HEK293 (cell line): ENCODE data around the gene GPLD1.
A peak's percentile ranks its signal among the peaks of the same experiment; 100 is the strongest.

Experiments
- CTCF ChIA-PET: fragments of 350-600 bp; formaldehyde crosslinking; extraction: SDS; loops from one replicate; lab custom pipeline; 2021; ENCODE audit warnings: antibody characterized with exemption; lab: Yijun Ruan, JAX
- POLR2A ChIA-PET: fragments of 300-600 bp; formaldehyde crosslinking; extraction: SDS; loops from one replicate; lab custom pipeline; 2020; ENCODE audit warnings: antibody characterized with exemption, inconsistent platforms; lab: Yijun Ruan, JAX
- H3K27ac ChIP-seq: fragments of 200-500 bp; sonication (Bioruptor generic); 2 replicates; pipeline ENCODE4 v1.5.1; 2014; ENCODE audit warnings: low read depth, low read length, control low read depth, inconsistent platforms; ENCODE audit errors: extremely low read depth
- H3K36me3 ChIP-seq, 2 experiments: fragments of 200-500 bp in 1 of 2; sonication (Bioruptor generic) in 1 of 2; 1 replicate in 1 of 2; 2 replicates in 1 of 2; pipeline ENCODE4 v1.5.1; 2014 to 2017; ENCODE audit warnings: inconsistent platforms in 2 of 2, low read length in 2 of 2; ENCODE audit not compliant: control insufficient read depth in 2 of 2, insufficient read depth in 1 of 2
- H3K4me1 ChIP-seq: fragments of 200-500 bp; sonication (Bioruptor generic); 2 replicates; pipeline ENCODE4 v1.5.1; 2014; ENCODE audit warnings: mild to moderate bottlenecking, low read length, inconsistent platforms; ENCODE audit not compliant: control insufficient read depth, insufficient read depth
- H3K4me3 ChIP-seq: 2 replicates; pipeline ENCODE4 v1.5.1; 2011; ENCODE audit warnings: low read depth, mild to moderate bottlenecking, control low read depth, low read length, moderate library complexity
- H3K9me3 ChIP-seq: fragments of 200-500 bp; sonication (Bioruptor generic); 2 replicates; pipeline ENCODE4 v1.5.1; 2014; ENCODE audit warnings: low read depth, low read length, inconsistent platforms; ENCODE audit not compliant: control insufficient read depth, insufficient read depth
- HOXC10 ChIP-seq: sonication (generic); formaldehyde crosslinking; IDR thresholded peaks from 2 replicates; pipeline ENCODE4 v1.8.1; 2023; ENCODE audit warnings: mild to moderate bottlenecking, missing genetic modification reagents
- HOXD13 ChIP-seq: sonication (generic); formaldehyde crosslinking; IDR thresholded peaks from 2 replicates; pipeline ENCODE4 v1.8.0; 2022; ENCODE audit warnings: missing genetic modification reagents, borderline replicate concordance
- IKZF3 ChIP-seq: fragments of 450-650 bp; IDR thresholded peaks from 2 replicates; pipeline ENCODE4 v1.5.0; 2018; ENCODE audit warnings: missing biosample characterization, mild to moderate bottlenecking, missing genetic modification characterization, moderate library complexity
- KLF10 ChIP-seq: fragments of 450-650 bp; IDR thresholded peaks from 2 replicates; pipeline ENCODE4 v1.5.1; 2018; ENCODE audit warnings: missing biosample characterization, mild to moderate bottlenecking, missing genetic modification characterization
- KLF17 ChIP-seq: fragments of 450-650 bp; formaldehyde crosslinking; IDR thresholded peaks from 2 replicates; pipeline ENCODE4 v1.5.1; 2016; ENCODE audit warnings: missing biosample characterization, missing genetic modification characterization
- MEIS1 ChIP-seq: sonication (generic); formaldehyde crosslinking; IDR thresholded peaks from 2 replicates; pipeline ENCODE4 v1.8.1; 2022; ENCODE audit warnings: missing genetic modification reagents, mild to moderate bottlenecking, borderline replicate concordance
- RBAK ChIP-seq: fragments of 450-650 bp; formaldehyde crosslinking; IDR thresholded peaks from 2 replicates; pipeline ENCODE4 v1.5.1; 2016; ENCODE audit warnings: missing biosample characterization, missing genetic modification characterization
- SP2 ChIP-seq: fragments of 450-650 bp; formaldehyde crosslinking; IDR thresholded peaks from 2 replicates; pipeline ENCODE4 v1.5.1; 2016; ENCODE audit warnings: missing biosample characterization, missing genetic modification characterization
- ZBTB17 ChIP-seq: fragments of 450-650 bp; formaldehyde crosslinking; IDR thresholded peaks from 2 replicates; pipeline ENCODE4 v1.5.1; 2016; ENCODE audit warnings: missing biosample characterization, missing genetic modification characterization
- ZBTB20 ChIP-seq: fragments of 450-650 bp; formaldehyde crosslinking; IDR thresholded peaks from 2 replicates; pipeline ENCODE4 v1.5.1; 2016; ENCODE audit warnings: missing biosample characterization, missing genetic modification characterization
- ZBTB26 ChIP-seq: fragments of 450-650 bp; formaldehyde crosslinking; optimal IDR thresholded peaks from 2 replicates; pipeline ENCODE3; 2016; ENCODE audit warnings: missing biosample characterization, mild to moderate bottlenecking, missing genetic modification characterization
- ZBTB6 ChIP-seq: fragments of 450-650 bp; formaldehyde crosslinking; IDR thresholded peaks from 2 replicates; pipeline ENCODE4 v1.5.1; 2017; ENCODE audit warnings: missing biosample characterization, missing genetic modification characterization
- ZBTB8A ChIP-seq: fragments of 450-650 bp; formaldehyde crosslinking; IDR thresholded peaks from 2 replicates; pipeline ENCODE4 v1.5.1; 2016; ENCODE audit warnings: missing biosample characterization, missing genetic modification characterization
- ZFP69B ChIP-seq: fragments of 450-650 bp; formaldehyde crosslinking; IDR thresholded peaks from 2 replicates; pipeline ENCODE4 v1.5.1; 2016; ENCODE audit warnings: missing biosample characterization, missing genetic modification characterization
- ZNF112 ChIP-seq: fragments of 450-650 bp; formaldehyde crosslinking; IDR thresholded peaks from 2 replicates; pipeline ENCODE4 v1.5.0; 2017; ENCODE audit warnings: missing biosample characterization, missing genetic modification characterization
- ZNF155 ChIP-seq: fragments of 450-650 bp; formaldehyde crosslinking; IDR thresholded peaks from 2 replicates; pipeline ENCODE4 v1.5.1; 2016; ENCODE audit warnings: missing biosample characterization, missing genetic modification characterization
- ZNF175 ChIP-seq: fragments of 450-650 bp; formaldehyde crosslinking; IDR thresholded peaks from 2 replicates; pipeline ENCODE4 v1.5.1; 2016; ENCODE audit warnings: missing biosample characterization, missing genetic modification characterization
- ZNF202 ChIP-seq: fragments of 450-650 bp; formaldehyde crosslinking; IDR thresholded peaks from 2 replicates; pipeline ENCODE4 v1.5.1; 2016; ENCODE audit warnings: missing biosample characterization, missing genetic modification characterization, borderline replicate concordance
- ZNF280D ChIP-seq: fragments of 450-650 bp; formaldehyde crosslinking; IDR thresholded peaks from 2 replicates; pipeline ENCODE4 v1.5.1; 2016; ENCODE audit warnings: missing biosample characterization, missing genetic modification characterization
- ZNF335 ChIP-seq: fragments of 450-650 bp; formaldehyde crosslinking; conservative IDR thresholded peaks from 2 replicates; pipeline ENCODE4 v1.5.1; 2016; ENCODE audit warnings: missing biosample characterization, missing genetic modification characterization
- ZNF341 ChIP-seq: fragments of 450-650 bp; formaldehyde crosslinking; IDR thresholded peaks from 2 replicates; pipeline ENCODE4; 2016; ENCODE audit warnings: low read depth, missing biosample characterization, missing genetic modification characterization
- ZNF366 ChIP-seq: fragments of 450-650 bp; formaldehyde crosslinking; conservative IDR thresholded peaks from 2 replicates; pipeline ENCODE4 v1.5.1; 2016; ENCODE audit warnings: missing biosample characterization, missing genetic modification characterization
- ZNF394 ChIP-seq: fragments of 450-650 bp; formaldehyde crosslinking; IDR thresholded peaks from 2 replicates; pipeline ENCODE4 v1.5.1; 2016; ENCODE audit warnings: missing biosample characterization, missing genetic modification characterization, mild to moderate bottlenecking, moderate library complexity, borderline replicate concordance
- ZNF501 ChIP-seq: fragments of 450-650 bp; formaldehyde crosslinking; IDR thresholded peaks from 2 replicates; pipeline ENCODE4 v1.5.1; 2016; ENCODE audit warnings: missing biosample characterization, missing genetic modification characterization
- ZNF658 ChIP-seq: fragments of 450-650 bp; formaldehyde crosslinking; IDR thresholded peaks from 2 replicates; pipeline ENCODE4; 2016; ENCODE audit warnings: missing biosample characterization, missing genetic modification characterization
- ZNF660 ChIP-seq: fragments of 450-650 bp; IDR thresholded peaks from 2 replicates; pipeline ENCODE4 v1.5.1; 2018; ENCODE audit warnings: missing biosample characterization, mild to moderate bottlenecking, missing genetic modification characterization
- ZNF701 ChIP-seq: fragments of 450-650 bp; formaldehyde crosslinking; IDR thresholded peaks from 2 replicates; pipeline ENCODE4 v1.5.1; 2016; ENCODE audit warnings: missing biosample characterization, missing genetic modification characterization
- ZNF792 ChIP-seq: fragments of 450-650 bp; formaldehyde crosslinking; IDR thresholded peaks from 2 replicates; pipeline ENCODE4 v1.5.1; 2016; ENCODE audit warnings: missing biosample characterization, missing genetic modification characterization
- ZNF837 ChIP-seq: fragments of 450-650 bp; formaldehyde crosslinking; IDR thresholded peaks from 2 replicates; pipeline ENCODE4 v1.5.1; 2016; ENCODE audit warnings: missing biosample characterization, missing genetic modification characterization
- ZXDB ChIP-seq: fragments of 450-650 bp; formaldehyde crosslinking; IDR thresholded peaks from 2 replicates; pipeline ENCODE4 v1.5.1; 2016; ENCODE audit warnings: missing biosample characterization, missing genetic modification characterization

The GPLD1 gene

GRCh38 chr6:24494821-24495795, 5.7 kb upstream of the GPLD1 start, which contains the start of gene ALDH5A1:
Gene ALDH5A1, plus strand, starts transcription at chr6:24494969. Its CDS starts 28 bp downstream, at chr6:24494997.
- ChIA-PET POLR2A (interaction anchor here (0.5 to 1.9 kb wide), 9 partner anchors 12 to 698 kb away, joined by 3 to 9 read pairs (median 4); partner anchors contain the start of genes ACOT13 and TDP2), CTCF (interaction anchor here (0.6 to 4.2 kb wide), 22 partner anchors 11 to 288 kb away, joined by 3 to 27 read pairs (median 4); no protein-coding TSS in a partner anchor)
- Histone ChIP-seq H3K4me3 (peak within 1 kb of the TSS; percentile 60), H3K27ac (peak within 1 kb of the TSS; percentile 80), H3K9me3 (no peaks in the 10 kb centered on the region), H3K36me3 (peaks cover 0 to 10% of the 10 kb centered on the region in 2 experiments; a peak in 1 of 3 replicates), H3K4me1 (0 out of 2 replicates have a peak, but pooled peaks cover 2% of the 10 kb centered on the region)
- peak; percentile 77; the same call in 1 of the 2 replicates for TF ChIP-seq ZNF660
- peak; percentile 40; the same call in 1 of the 2 replicates for TF ChIP-seq KLF10 (tag by site-specific recombination)
- TF ChIP-seq KLF17 (tag by site-specific recombination) = 0 out of 2 replicates have a peak, but pooled peaks have one; percentile 19
- no peak for TF ChIP-seq ZNF280D (tag by site-specific recombination)
- TF ChIP-seq ZNF155 (tag by site-specific recombination) = no peak
- TF ChIP-seq ZNF501 (tag by site-specific recombination) = peak; percentile 30
- peak; percentile 95 for TF ChIP-seq ZNF341 (tag by site-specific recombination)
- TF ChIP-seq ZNF658 (tag by site-specific recombination) = no peak
- TF ChIP-seq ZXDB (tag by site-specific recombination) = peak; percentile 63
- TF ChIP-seq ZNF112 (tag by site-specific recombination) = no peak
- TF ChIP-seq RBAK = no peak
- TF ChIP-seq MEIS1 (CRISPR knock-in tag) = 0 out of 2 replicates have a peak, but pooled peaks have one; percentile 41
- TF ChIP-seq ZBTB26 (tag by site-specific recombination) = peak; percentile 98
- TF ChIP-seq IKZF3 (tag by site-specific recombination) = peak; percentile 40; the same call in 1 of the 2 replicates
- peak; percentile 91 for TF ChIP-seq ZFP69B
- peak; percentile 66 for TF ChIP-seq ZNF792 (tag by site-specific recombination)
- peak; percentile 61; the same call in 1 of the 2 replicates for TF ChIP-seq ZBTB6 (tag by site-specific recombination)
- TF ChIP-seq SP2 (tag by site-specific recombination) = peak; percentile 16; the same call in 1 of the 2 replicates
- TF ChIP-seq ZBTB20 (tag by site-specific recombination) = peak; percentile 44; the same call in 1 of the 2 replicates
- TF ChIP-seq HOXC10 (CRISPR knock-in tag) = 0 out of 2 replicates have a peak, but pooled peaks have one; percentile 56
- 0 out of 2 replicates have a peak, but pooled peaks have one; percentile 51 for TF ChIP-seq ZNF366 (tag by site-specific recombination)
- TF ChIP-seq ZNF837 = 0 out of 2 replicates have a peak, but pooled peaks have one; percentile 21
- TF ChIP-seq ZNF394 (tag by site-specific recombination) = peak; percentile 81
- TF ChIP-seq ZNF202 (tag by site-specific recombination) = no peak
- peak; percentile 66; the same call in 1 of the 2 replicates for TF ChIP-seq HOXD13 (CRISPR knock-in tag)
- peak; percentile 98 for TF ChIP-seq ZNF335 (tag by site-specific recombination)
- no peak for TF ChIP-seq ZNF175 (tag by site-specific recombination)
- TF ChIP-seq ZNF701 (tag by site-specific recombination) = no peak
- peak; percentile 58; the same call in 1 of the 2 replicates for TF ChIP-seq ZBTB17 (tag by site-specific recombination)
- TF ChIP-seq ZBTB8A (tag by site-specific recombination) = peak; percentile 72
